B cell (primary cell): ENCODE results near the gene CDH16. TPM values are rescaled to one million over a fixed set of nuclear protein-coding genes. Genes with fewer than 3 reads are reported as not detected.

Source experiments
- ATAC-seq: fragments of 200-7000 bp; cut with Tn5 transposase; one replicate; pipeline ENCODE4 v1.10.0; 2021; ENCODE audit warnings: low read depth, mild to moderate bottlenecking, moderate number of reproducible peaks, moderate library complexity
- CTCF ChIA-PET: fragments of 350-600 bp; sonication (Branson Sonifier 250); formaldehyde crosslinking; loops from one replicate; lab custom pipeline; 2021; ENCODE audit warnings: antibody characterized with exemption, inconsistent platforms; lab: Charles Lee
- POLR2A ChIA-PET: fragments of 350-600 bp; sonication (Branson Sonifier 250); formaldehyde crosslinking; loops from one replicate; lab custom pipeline; 2021; ENCODE audit warnings: antibody characterized with exemption; lab: Charles Lee
- DNase-seq: peaks from one replicate; pipeline ENCODE4 v3.0.0; 2013
- H2AFZ ChIP-seq: 2 replicates; pipeline ENCODE4 v1.6.1; 2012; ENCODE audit warnings: mild to moderate bottlenecking, low read depth, low read length; ENCODE audit not compliant: insufficient read depth, poor library complexity, severe bottlenecking
- H3K27ac ChIP-seq, 2 donors: 1 replicate in 1 of 2; 2 replicates in 1 of 2; pipeline ENCODE4 v1.5.1; 2012 to 2013; ENCODE audit warnings: low read length in 2 of 2, mild to moderate bottlenecking in 2 of 2, moderate library complexity in 1 of 2
- H3K27me3 ChIP-seq, 4 experiments: fragments of 200-600 bp in 1 of 4; sonication (generic) in 1 of 4; replicated peaks in 1 of 4; 1 replicate in 2 of 4; 2 replicates in 2 of 4; pipeline versions ENCODE4 v1.6.1 to v1.7.0; 2013 to 2016; ENCODE audit warnings: low read length in 3 of 4, mild to moderate bottlenecking in 2 of 4, mixed read lengths in 1 of 4, moderate library complexity in 1 of 4; ENCODE audit not compliant: insufficient read depth in 4 of 4, control insufficient read depth in 3 of 4; ENCODE audit errors: control extremely low read depth in 1 of 4
- H3K36me3 ChIP-seq, 2 experiments: replicated peaks in 1 of 2; 1 replicate in 1 of 2; 2 replicates in 1 of 2; pipeline versions ENCODE4 v1.6.1 to v1.7.1; 2013; ENCODE audit warnings: low read length in 1 of 2; ENCODE audit not compliant: insufficient read depth in 2 of 2, control insufficient read depth in 1 of 2; ENCODE audit errors: control extremely low read depth in 1 of 2, extremely low read depth in 1 of 2
- H3K4me1 ChIP-seq, 2 donors: fragments of 200-600 bp in 1 of 2; sonication (generic) in 1 of 2; 1 replicate in 1 of 2; 2 replicates in 1 of 2; pipeline versions ENCODE4 v1.5.1 to v1.6.1; 2013 to 2017; ENCODE audit warnings: low read length in 2 of 2; ENCODE audit not compliant: control insufficient read depth in 2 of 2, insufficient read depth in 2 of 2
- H3K4me2 ChIP-seq: replicated peaks from 2 replicates; pipeline ENCODE3; 2012; ENCODE audit warnings: mild to moderate bottlenecking, low read depth, low read length; ENCODE audit not compliant: poor library complexity, severe bottlenecking
- H3K4me3 ChIP-seq, 5 experiments: fragments of 200-600 bp in 1 of 5; sonication (generic) in 1 of 5; 1 replicate in 3 of 5; 2 replicates in 2 of 5; pipeline versions ENCODE4 v1.5.1 to v1.7.0; 2011 to 2016; ENCODE audit warnings: low read length in 4 of 5, mild to moderate bottlenecking in 4 of 5, low read depth in 2 of 5, control low read depth in 1 of 5, moderate library complexity in 1 of 5; ENCODE audit not compliant: insufficient read depth in 1 of 5; ENCODE audit errors: control extremely low read depth in 1 of 5, extremely low read depth in 1 of 5
- H3K79me2 ChIP-seq: fragments of 200-600 bp; sonication (generic); one replicate; pipeline ENCODE4 v1.6.0; 2016; ENCODE audit warnings: low read length; ENCODE audit not compliant: control insufficient read depth, insufficient read depth
- H3K9ac ChIP-seq: fragments of 200-600 bp; sonication (generic); 2 replicates; pipeline ENCODE4 v1.6.1; 2017; ENCODE audit warnings: mild to moderate bottlenecking, low read length, moderate library complexity
- H3K9me3 ChIP-seq, 3 donors: one replicate each; pipeline versions ENCODE4 v1.6.1 to v1.7.1; 2013; ENCODE audit warnings: low read length in 2 of 3; ENCODE audit not compliant: control insufficient read depth in 2 of 3, insufficient read depth in 1 of 3; ENCODE audit errors: control extremely low read depth in 1 of 3
- H4K20me1 ChIP-seq: 2 replicates; pipeline ENCODE4 v1.6.0; 2012; ENCODE audit warnings: mild to moderate bottlenecking, low read length; ENCODE audit not compliant: insufficient read depth, control insufficient read depth, poor library complexity, severe bottlenecking
- H3K27ac Mint-ChIP-seq: one replicate; pipeline ENCODE4 v1.8.0; 2021; ENCODE audit warnings: mixed read lengths
- H3K27me3 Mint-ChIP-seq: one replicate; pipeline ENCODE4 v1.8.0; 2021; ENCODE audit warnings: mixed read lengths
- H3K4me1 Mint-ChIP-seq: one replicate; pipeline ENCODE4 v1.8.0; 2021; ENCODE audit warnings: mixed read lengths
- H3K4me3 Mint-ChIP-seq: one replicate; pipeline ENCODE4 v1.8.0; 2021; ENCODE audit warnings: mixed read lengths
- H3K9me3 Mint-ChIP-seq: one replicate; pipeline ENCODE4 v1.8.0; 2022; ENCODE audit warnings: mixed read lengths; ENCODE audit not compliant: insufficient read depth
- EZH2 ChIP-seq: IDR thresholded peaks from 2 replicates; pipeline ENCODE4 v1.6.1; 2012; ENCODE audit warnings: borderline replicate concordance, low read depth, mild to moderate bottlenecking, moderate library complexity, low read length; ENCODE audit not compliant: insufficient read depth, poor library complexity, severe bottlenecking
- WGBS: methylation state at CpG from one replicate; pipeline ENCODE4 v1.1.5; 2013; ENCODE audit warnings: missing lambda C conversion rate; ENCODE audit not compliant: insufficient coverage; 5-methylcytosine and 5-hydroxymethylcytosine counted together
- intact Hi-C: fragments of 100-400 bp; cut with micrococcal nuclease; formaldehyde crosslinking; loops from one replicate; pipeline ENCODE4 v1.10.0; 2022
- polyA plus RNA-seq: library from polyadenylated mRNA; depleted of rRNA; stranded (reverse); fragments of >200 nt; gene quantifications from 2 replicates; pipeline ENCODE4 v1.2.3, GENCODE V29; 2012
- total RNA-seq, 2 donors: library from RNA; stranded (reverse); fragments of 120-200 nt in 1 of 2; gene quantifications; 1 replicate in 1 of 2; 2 replicates in 1 of 2; pipeline versions ENCODE4 v1.2.3 to v1.2.4, GENCODE V29; 2013 to 2022
- TF ChIP-seq, protein P1 (sequence below): fragments of 200-600 bp; IDR thresholded peaks from one replicate; pipeline ENCODE4 v1.8.0; 2022; ENCODE audit warnings: antibody characterized with exemption, mild to moderate bottlenecking

CDH16 gene
- total and polyA plus RNA-seq, 2 donors (not counting 1 experiment from before 2014, with no cell fraction given), result not detected

DNA sequence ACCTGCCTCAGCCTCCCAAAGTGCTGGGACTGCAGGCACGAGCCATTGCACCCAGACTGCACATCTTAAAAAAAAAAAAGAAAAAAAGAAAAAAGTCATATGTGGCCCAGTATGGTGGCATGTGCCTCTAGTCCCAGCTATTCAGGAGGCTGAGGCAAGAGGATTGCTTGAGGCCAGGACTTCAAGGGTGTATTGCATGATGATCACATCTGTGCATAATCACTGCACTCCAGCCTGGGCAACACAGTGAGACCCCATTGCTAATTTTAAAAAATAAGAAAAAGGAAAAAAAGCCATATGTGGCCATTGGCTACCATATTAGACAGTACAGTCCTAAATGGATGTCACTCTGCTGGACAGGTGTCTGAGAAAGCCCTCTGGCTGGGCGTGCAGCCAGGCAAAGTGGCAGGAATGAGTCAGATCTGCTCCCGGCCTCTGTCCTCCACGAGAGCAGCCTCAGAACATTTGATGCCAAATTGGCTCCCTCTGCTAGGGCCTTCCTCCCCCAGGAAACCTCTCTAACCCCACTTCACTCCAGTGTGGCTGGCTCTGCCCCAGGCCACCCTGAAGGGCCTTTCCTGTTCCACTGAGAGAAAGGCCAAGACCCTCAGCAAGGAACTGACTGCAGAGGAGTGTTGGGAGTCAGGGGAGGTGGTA, 59.8 kb downstream of the CDH16 start:
- Mint-ChIP-seq H3K4me1 (no peaks in the 10 kb centered on the region), H3K9me3 (no peaks in the 10 kb centered on the region), H3K4me3 (no peak overlapping the region), H3K27me3 (no peaks in the 10 kb centered on the region), H3K27ac (no peak overlapping the region)
- intact Hi-C loops, result no loop called here
- ChIA-PET POLR2A (no interaction called here), CTCF (interaction anchor here (1.1 to 4.7 kb wide), 2 partner anchors 9 to 14 kb away, joined by 4 to 29 read pairs; no protein-coding TSS in a partner anchor)
- Histone ChIP-seq H3K4me1 (no peaks in the 10 kb centered on the region), H3K9me3 (no peaks in the 10 kb centered on the region), H3K9ac (no peak overlapping the region), H2AFZ (no peak overlapping the region), H3K36me3 (no peaks in the 10 kb centered on the region), H3K79me2 (no peaks in the 10 kb centered on the region), H3K27ac (no peak overlapping the region), H3K4me2 (no peak overlapping the region), H3K4me3 (no peak overlapping the region), H4K20me1 (no peaks in the 10 kb centered on the region), H3K27me3 (no peaks in the 10 kb centered on the region)
- ATAC-seq (no peak), DNase-seq (no peak)
- no peak for TF ChIP-seq EZH2
- TF ChIP-seq, protein P1, sequence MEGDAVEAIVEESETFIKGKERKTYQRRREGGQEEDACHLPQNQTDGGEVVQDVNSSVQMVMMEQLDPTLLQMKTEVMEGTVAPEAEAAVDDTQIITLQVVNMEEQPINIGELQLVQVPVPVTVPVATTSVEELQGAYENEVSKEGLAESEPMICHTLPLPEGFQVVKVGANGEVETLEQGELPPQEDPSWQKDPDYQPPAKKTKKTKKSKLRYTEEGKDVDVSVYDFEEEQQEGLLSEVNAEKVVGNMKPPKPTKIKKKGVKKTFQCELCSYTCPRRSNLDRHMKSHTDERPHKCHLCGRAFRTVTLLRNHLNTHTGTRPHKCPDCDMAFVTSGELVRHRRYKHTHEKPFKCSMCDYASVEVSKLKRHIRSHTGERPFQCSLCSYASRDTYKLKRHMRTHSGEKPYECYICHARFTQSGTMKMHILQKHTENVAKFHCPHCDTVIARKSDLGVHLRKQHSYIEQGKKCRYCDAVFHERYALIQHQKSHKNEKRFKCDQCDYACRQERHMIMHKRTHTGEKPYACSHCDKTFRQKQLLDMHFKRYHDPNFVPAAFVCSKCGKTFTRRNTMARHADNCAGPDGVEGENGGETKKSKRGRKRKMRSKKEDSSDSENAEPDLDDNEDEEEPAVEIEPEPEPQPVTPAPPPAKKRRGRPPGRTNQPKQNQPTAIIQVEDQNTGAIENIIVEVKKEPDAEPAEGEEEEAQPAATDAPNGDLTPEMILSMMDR, result no peak
- WGBS, result 77% methylated on average over 3 of the region's 4 CpGs

Other genes with a start within 250 kb of the CDH16 start
- 0.59 and 0.68 TPM in 2 replicates for gene CMTM4, start 222.1 kb downstream of the CDH16 start, total RNA-seq
- 0.06 and 0.37 TPM in 2 replicates for gene CMTM4, start 222.1 kb downstream of the CDH16 start, polyA plus RNA-seq
- gene DYNC1LI2, start 167.3 kb downstream of the CDH16 start, total RNA-seq, result 109 and 111 TPM in 2 replicates
- 33.9 and 78.3 TPM in 2 replicates for gene DYNC1LI2, start 167.3 kb downstream of the CDH16 start, polyA plus RNA-seq
- 0.71 TPM in 1 of 2 replicates, not detected in the other for gene TERB1, start 117.3 kb downstream of the CDH16 start, total RNA-seq
- gene TERB1, start 117.3 kb downstream of the CDH16 start, polyA plus RNA-seq, result not detected in 2 replicates
- 57.6 and 62.5 TPM in 2 replicates for gene NAE1, start 87.9 kb downstream of the CDH16 start, total RNA-seq
- gene NAE1, start 87.9 kb downstream of the CDH16 start, polyA plus RNA-seq, result 19.3 and 28.5 TPM in 2 replicates
- not detected in 2 replicates for gene CA7, start 74.5 kb downstream of the CDH16 start, total RNA-seq
- gene CA7, start 74.5 kb downstream of the CDH16 start, polyA plus RNA-seq, result not detected in 2 replicates
- 15.0 and 18.7 TPM in 2 replicates for gene PDP2, start 38.4 kb downstream of the CDH16 start, total RNA-seq
- gene PDP2, start 38.4 kb downstream of the CDH16 start, polyA plus RNA-seq, result 1.9 and 2.7 TPM in 2 replicates
- 0.64 and 0.80 TPM in 2 replicates for gene RRAD, start 6.7 kb upstream of the CDH16 start, total RNA-seq
- 1.9 and 4.1 TPM in 2 replicates for gene RRAD, start 6.7 kb upstream of the CDH16 start, polyA plus RNA-seq
- gene CIAO2B, start 15.5 kb upstream of the CDH16 start, total RNA-seq, result 55.4 and 60.6 TPM in 2 replicates
- 139 and 159 TPM in 2 replicates for gene CIAO2B, start 15.5 kb upstream of the CDH16 start, polyA plus RNA-seq
- gene CES2, start 16.6 kb upstream of the CDH16 start, total RNA-seq, result 39.4 and 47.8 TPM in 2 replicates
- 23.5 and 24.4 TPM in 2 replicates for gene CES2, start 16.6 kb upstream of the CDH16 start, polyA plus RNA-seq
- gene CES3, start 42.4 kb upstream of the CDH16 start, total RNA-seq, result 0.32 and 0.42 TPM in 2 replicates
- gene CES3, start 42.4 kb upstream of the CDH16 start, polyA plus RNA-seq, result 0.25 and 1.1 TPM in 2 replicates
- 8.4 and 10.4 TPM in 2 replicates for gene CES4A, start 69.7 kb upstream of the CDH16 start, total RNA-seq
- gene CES4A, start 69.7 kb upstream of the CDH16 start, polyA plus RNA-seq, result 17.3 and 18.9 TPM in 2 replicates
- 89.0 and 101 TPM in 2 replicates for gene CBFB, start 110.3 kb upstream of the CDH16 start, total RNA-seq
- gene CBFB, start 110.3 kb upstream of the CDH16 start, polyA plus RNA-seq, result 19.5 and 43.2 TPM in 2 replicates
- gene PHAF1, start 191.1 kb upstream of the CDH16 start, total RNA-seq, result 20.7 and 23.0 TPM in 2 replicates
- 18.5 and 18.8 TPM in 2 replicates for gene PHAF1, start 191.1 kb upstream of the CDH16 start, polyA plus RNA-seq
- 1.2 and 1.6 TPM in 2 replicates for gene B3GNT9, start 232.1 kb upstream of the CDH16 start, total RNA-seq
- 2.4 and 2.5 TPM in 2 replicates for gene B3GNT9, start 232.1 kb upstream of the CDH16 start, polyA plus RNA-seq
- gene TRADD, start 241.0 kb upstream of the CDH16 start, total RNA-seq, result 51.9 and 52.4 TPM in 2 replicates
- gene TRADD, start 241.0 kb upstream of the CDH16 start, polyA plus RNA-seq, result 66.9 and 73.5 TPM in 2 replicates
- gene FBXL8, start 241.1 kb upstream of the CDH16 start, total RNA-seq, result 5.1 and 5.8 TPM in 2 replicates
- 16.1 and 20.5 TPM in 2 replicates for gene FBXL8, start 241.1 kb upstream of the CDH16 start, polyA plus RNA-seq
- gene HSF4, start 245.9 kb upstream of the CDH16 start, total RNA-seq, result 7.4 and 11.9 TPM in 2 replicates
- 12.2 and 29.3 TPM in 2 replicates for gene HSF4, start 245.9 kb upstream of the CDH16 start, polyA plus RNA-seq